ENCODE measurements around the gene TBL2. TPM values are rescaled to one million over a fixed set of nuclear protein-coding genes. Genes with fewer than 3 reads are reported as not detected.
A peak's percentile ranks its signal among the peaks of the same experiment; 100 is the strongest.
"Not testable (repeated sequence)": the region's sequence is repeated elsewhere in the genome, so short reads cannot be mapped to it uniquely, and the experiment has no call there.

Gene TBL2
- total RNA-seq, 2 experiments from 2014 or later: 21.5 to 23.6 TPM

- CTCF ChIA-PET: interaction anchor here (1.0 to 1.5 kb wide), 3 partner anchors 10 to 109 kb away, joined by 3 to 8 read pairs (median 4); no protein-coding TSS in a partner anchor
- H3K9me3 Mint-ChIP-seq; H3K36me3 Mint-ChIP-seq (ENCODE audit: low read depth); DNase-seq; H3K27ac Mint-ChIP-seq; H3K4me3 Mint-ChIP-seq; H3K4me1 Mint-ChIP-seq (ENCODE audit: low read depth); intact Hi-C loops (cut with micrococcal nuclease): not testable (repeated sequence)
- peaks cover 26% of the 10 kb centered on the region for H3K27me3 Mint-ChIP-seq (ENCODE audit: low read depth)
Measured at GRCh38 chr7:73617520-73617919, 39.1 kb upstream of the TBL2 start.

- Mint-ChIP-seq H3K27me3 (ENCODE audit: low read depth) (peaks cover 16% of the 10 kb centered on the region), H3K9me3 (no peaks in the 10 kb centered on the region), H3K4me1 (ENCODE audit: low read depth) (no peaks in the 10 kb centered on the region), H3K36me3 (ENCODE audit: low read depth) (no peaks in the 10 kb centered on the region), H3K27ac (no peak overlapping the region), H3K4me3 (no peak overlapping the region)
- intact Hi-C loops (cut with micrococcal nuclease): no loop called here
- CTCF ChIA-PET: interaction anchor here (0.6 kb wide), 1 partner anchor 8 kb away, joined by 4 read pairs; no protein-coding TSS in a partner anchor
- no peak for DNase-seq
Measured at GRCh38 chr7:73615886-73616285, 37.5 kb upstream of the TBL2 start.

GRCh38 chr7:73614937-73615336, 36.6 kb upstream of the TBL2 start:
- H3K36me3 Mint-ChIP-seq (ENCODE audit: low read depth); H3K9me3 Mint-ChIP-seq; intact Hi-C loops (cut with micrococcal nuclease); H3K4me1 Mint-ChIP-seq (ENCODE audit: low read depth); H3K27ac Mint-ChIP-seq; H3K4me3 Mint-ChIP-seq; DNase-seq: not testable (repeated sequence)
- CTCF ChIA-PET: interaction anchor here (0.6 kb wide), 2 partner anchors 127 to 239 kb away, joined by 3 read pairs; no protein-coding TSS in a partner anchor
- peaks cover 16% of the 10 kb centered on the region for H3K27me3 Mint-ChIP-seq (ENCODE audit: low read depth)

GRCh38 chr7:73613954-73614735, 35.8 kb upstream of the TBL2 start:
- Mint-ChIP-seq H3K4me3 (no peak overlapping the region), H3K27ac (no peak overlapping the region), H3K4me1 (ENCODE audit: low read depth) (no peaks in the 10 kb centered on the region), H3K9me3 (no peaks in the 10 kb centered on the region), H3K36me3 (ENCODE audit: low read depth) (no peaks in the 10 kb centered on the region), H3K27me3 (ENCODE audit: low read depth) (peaks cover 16% of the 10 kb centered on the region)
- CTCF ChIA-PET: interaction anchor here (0.6 to 1.0 kb wide), 4 partner anchors 54 to 239 kb away, joined by 3 to 4 read pairs (median 3); partner anchors contain the start of gene VPS37D
- intact Hi-C loops (cut with micrococcal nuclease): loop anchor here (1.0 kb wide), 1 partner anchor 111 kb away; no protein-coding TSS in a partner anchor
- no peak for DNase-seq

GRCh38 chr7:73612598-73613269, 34.4 kb upstream of the TBL2 start:
- intact Hi-C loops (cut with micrococcal nuclease): loop anchor here (1.0 kb wide), 1 partner anchor 113 kb away; no protein-coding TSS in a partner anchor
- no peak for DNase-seq
- no peaks in the 10 kb centered on the region for H3K4me1 Mint-ChIP-seq (ENCODE audit: low read depth)
- H3K9me3 Mint-ChIP-seq: no peaks in the 10 kb centered on the region
- CTCF ChIA-PET: interaction anchor here (1.0 to 1.1 kb wide), 2 partner anchors 88 to 112 kb away, joined by 3 read pairs; no protein-coding TSS in a partner anchor
- no peak overlapping the region for H3K27ac Mint-ChIP-seq
- H3K36me3 Mint-ChIP-seq (ENCODE audit: low read depth): no peaks in the 10 kb centered on the region
- H3K4me3 Mint-ChIP-seq: no peak overlapping the region
- peaks cover 17% of the 10 kb centered on the region for H3K27me3 Mint-ChIP-seq (ENCODE audit: low read depth)

- no peaks in the 10 kb centered on the region for H3K4me1 Mint-ChIP-seq (ENCODE audit: low read depth)
- no peak overlapping the region for H3K27ac Mint-ChIP-seq
- H3K27me3 Mint-ChIP-seq (ENCODE audit: low read depth): peaks cover 22% of the 10 kb centered on the region
- intact Hi-C loops (cut with micrococcal nuclease): no loop called here
- H3K36me3 Mint-ChIP-seq (ENCODE audit: low read depth): no peaks in the 10 kb centered on the region
- no peak for DNase-seq
- H3K4me3 Mint-ChIP-seq: no peak overlapping the region
- CTCF ChIA-PET: interaction anchor here (0.6 to 1.2 kb wide), 2 partner anchors 118 to 119 kb away, joined by 3 to 4 read pairs; no protein-coding TSS in a partner anchor
- no peaks in the 10 kb centered on the region for H3K9me3 Mint-ChIP-seq
Measured at GRCh38 chr7:73611017-73611555, 32.7 kb upstream of the TBL2 start.

- H3K9me3 Mint-ChIP-seq: no peaks in the 10 kb centered on the region
- CTCF ChIA-PET: interaction anchor here (0.7 to 5.0 kb wide), 3 partner anchors 115 to 245 kb away, joined by 3 to 51 read pairs (median 3); no protein-coding TSS in a partner anchor
- intact Hi-C loops (cut with micrococcal nuclease): no loop called here
- H3K36me3 Mint-ChIP-seq (ENCODE audit: low read depth): no peaks in the 10 kb centered on the region
- no peaks in the 10 kb centered on the region for H3K4me1 Mint-ChIP-seq (ENCODE audit: low read depth)
- DNase-seq: no peak
- H3K4me3 Mint-ChIP-seq: no peak overlapping the region
- no peak overlapping the region for H3K27ac Mint-ChIP-seq
- peaks cover 22% of the 10 kb centered on the region for H3K27me3 Mint-ChIP-seq (ENCODE audit: low read depth)
Measured at GRCh38 chr7:73610105-73610504, 31.7 kb upstream of the TBL2 start.

- H3K27me3 Mint-ChIP-seq (ENCODE audit: low read depth); DNase-seq; H3K36me3 Mint-ChIP-seq (ENCODE audit: low read depth); H3K9me3 Mint-ChIP-seq; H3K4me1 Mint-ChIP-seq (ENCODE audit: low read depth); H3K27ac Mint-ChIP-seq; H3K4me3 Mint-ChIP-seq: not testable (repeated sequence)
- intact Hi-C loops (cut with micrococcal nuclease): loop anchor here (1.0 kb wide), 4 partner anchors 60 to 248 kb away; partner anchors contain the start of gene VPS37D
- CTCF ChIA-PET: interaction anchor here (0.6 to 5.0 kb wide), 24 partner anchors 8 to 247 kb away, joined by 3 to 51 read pairs (median 7); no protein-coding TSS in a partner anchor
Measured at GRCh38 chr7:73607692-73607983, 29.3 kb upstream of the TBL2 start.

- Mint-ChIP-seq H3K4me1 (ENCODE audit: low read depth) (no peaks in the 10 kb centered on the region), H3K27ac (no peak overlapping the region), H3K9me3 (no peaks in the 10 kb centered on the region), H3K27me3 (ENCODE audit: low read depth) (peaks cover 6% of the 10 kb centered on the region), H3K4me3 (no peak overlapping the region), H3K36me3 (ENCODE audit: low read depth) (no peaks in the 10 kb centered on the region)
- peak; percentile 63 for DNase-seq
- intact Hi-C loops (cut with micrococcal nuclease): loop anchor here (1.0 kb wide), 4 partner anchors 60 to 248 kb away; partner anchors contain the start of gene VPS37D
- CTCF ChIA-PET: interaction anchor here (0.6 to 5.0 kb wide), 40 partner anchors 9 to 866 kb away, joined by 3 to 51 read pairs (median 4); no protein-coding TSS in a partner anchor
Measured at GRCh38 chr7:73606801-73607691, 28.7 kb upstream of the TBL2 start.

GRCh38 chr7:73605601-73606220, 27.3 kb upstream of the TBL2 start:
- DNase-seq: no peak
- Mint-ChIP-seq H3K27me3 (ENCODE audit: low read depth) (peaks cover 6% of the 10 kb centered on the region), H3K36me3 (ENCODE audit: low read depth) (no peaks in the 10 kb centered on the region), H3K4me1 (ENCODE audit: low read depth) (no peaks in the 10 kb centered on the region), H3K4me3 (no peak overlapping the region), H3K27ac (no peak overlapping the region), H3K9me3 (no peaks in the 10 kb centered on the region)
- intact Hi-C loops (cut with micrococcal nuclease): no loop called here
- CTCF ChIA-PET: interaction anchor here (0.6 to 5.0 kb wide), 17 partner anchors 10 to 272 kb away, joined by 3 to 51 read pairs (median 7); no protein-coding TSS in a partner anchor
